GM18505 (cell line): ENCODE measurements around the gene NXPH3.

Experiments
- ATAC-seq: cut with Tn5 transposase; IDR thresholded peaks from one replicate; pipeline ENCODE4 v1.9.1; 2021; ENCODE audit not compliant: unreplicated experiment
- POLR2A ChIP-seq: IDR thresholded peaks from 4 replicates; pipeline ENCODE4 v1.6.1; 2011; ENCODE audit warnings: borderline replicate concordance; ENCODE audit not compliant: insufficient read depth, insufficient read length; ENCODE audit errors: extremely low read depth

NXPH3 gene

DNA sequence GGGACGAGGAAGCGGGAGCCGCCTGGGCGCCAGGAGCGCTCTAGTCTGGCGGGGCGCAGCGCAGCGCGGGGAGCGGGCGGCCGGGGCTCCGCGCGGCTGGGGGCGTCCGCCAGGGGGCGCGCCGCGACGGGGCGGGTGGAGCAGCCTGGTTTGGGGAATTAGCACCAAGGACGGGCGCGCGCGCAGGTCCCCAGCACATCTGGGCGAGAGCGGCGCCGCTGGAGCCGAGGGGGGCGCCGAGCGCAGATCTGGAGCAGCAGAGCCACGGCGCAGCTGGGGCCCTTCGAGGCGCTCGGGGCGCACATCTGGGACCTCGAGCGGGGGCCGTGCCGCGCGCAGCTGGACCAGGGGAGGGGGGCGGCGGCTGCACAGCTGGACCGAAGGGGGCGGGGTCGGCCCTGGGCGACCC lies at the start of gene NXPH3:
NXPH3 (plus strand) TSS at position 193 of the 409 bp plus-strand sequence. CDS start 349 bp downstream, outside the sequence.
- no peak for TF ChIP-seq POLR2A
- no peak for ATAC-seq

GRCh38 chr17:49527927-49528651 lies 47.6 kb upstream of the NXPH3 start:
- no peak for ATAC-seq
- TF ChIP-seq POLR2A, result no peak

DNA sequence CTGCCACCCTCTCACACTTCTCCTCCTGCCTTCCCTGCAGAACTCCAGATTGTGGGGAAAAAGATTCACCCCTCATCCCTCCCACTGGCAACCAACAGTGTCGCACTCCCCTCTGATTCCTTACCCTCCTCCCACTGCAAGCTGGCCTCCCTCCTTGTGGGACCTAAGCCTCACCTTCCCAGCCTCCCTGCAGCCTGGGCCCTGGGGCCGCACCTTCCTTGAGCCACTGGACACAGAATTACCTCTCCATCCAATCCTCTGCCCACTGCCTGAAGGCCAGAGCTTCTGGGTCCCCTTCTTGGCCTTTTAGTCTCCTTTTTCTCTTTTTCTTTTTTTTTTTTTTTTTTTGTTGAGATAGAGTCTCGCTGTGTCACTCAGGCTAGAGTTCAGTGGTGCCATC lies 46.7 kb upstream of the NXPH3 start:
- ATAC-seq, result no peak
- TF ChIP-seq POLR2A, result no peak

DNA sequence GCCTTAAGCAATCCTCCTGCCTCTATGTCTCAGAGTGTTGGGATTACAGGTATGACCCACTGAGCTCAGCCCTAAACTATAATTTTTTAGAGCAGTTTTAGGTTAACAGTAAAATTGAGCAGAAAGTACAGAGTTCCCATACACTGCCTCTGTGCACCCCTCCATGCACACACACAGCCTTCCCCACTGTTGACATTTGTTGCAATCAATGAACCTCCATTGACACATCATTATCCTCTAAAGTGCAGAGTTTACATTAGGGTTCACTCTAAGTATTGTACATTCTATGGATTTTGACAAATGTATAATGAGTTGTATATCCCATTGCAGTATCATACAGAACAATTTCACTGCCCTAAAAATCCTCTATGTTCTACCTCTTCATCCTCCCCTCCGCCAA lies 45.6 kb upstream of the NXPH3 start:
- no peak for TF ChIP-seq POLR2A
- no peak for ATAC-seq

- ATAC-seq, result no peak
- no peak for TF ChIP-seq POLR2A
These were observed 31.8 kb upstream of the NXPH3 start for GRCh38 chr17:49543860-49544259.

GRCh38 chr17:49545007-49545660 lies 30.5 kb upstream of the NXPH3 start:
- no peak for TF ChIP-seq POLR2A
- ATAC-seq, result no peak

- TF ChIP-seq POLR2A, result no peak
- no peak for ATAC-seq
These were observed 29.7 kb upstream of the NXPH3 start for GRCh38 chr17:49545806-49546545.

- no peak for ATAC-seq
- no peak for TF ChIP-seq POLR2A
These were observed 28.8 kb upstream of the NXPH3 start for GRCh38 chr17:49546546-49547535.

DNA sequence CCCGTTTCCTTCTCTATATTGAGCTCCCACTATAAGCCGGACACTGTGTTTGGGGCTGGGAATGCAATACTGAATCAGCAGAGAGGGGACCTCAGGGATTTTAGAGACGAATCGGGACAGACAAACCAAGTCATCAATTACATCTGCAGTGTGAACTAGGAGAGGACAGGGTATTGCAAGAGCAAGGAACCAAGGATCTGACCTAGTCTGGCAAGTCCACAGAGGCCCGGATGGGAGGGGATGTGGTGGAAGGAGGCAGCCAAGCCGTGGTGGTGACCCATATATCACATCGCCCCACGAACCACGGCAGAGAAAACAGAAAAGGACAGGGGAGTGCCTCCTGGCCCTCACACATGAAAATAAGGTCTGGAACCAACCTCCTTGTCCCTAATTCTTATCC lies 28.1 kb upstream of the NXPH3 start:
- TF ChIP-seq POLR2A, result no peak
- no peak for ATAC-seq

DNA sequence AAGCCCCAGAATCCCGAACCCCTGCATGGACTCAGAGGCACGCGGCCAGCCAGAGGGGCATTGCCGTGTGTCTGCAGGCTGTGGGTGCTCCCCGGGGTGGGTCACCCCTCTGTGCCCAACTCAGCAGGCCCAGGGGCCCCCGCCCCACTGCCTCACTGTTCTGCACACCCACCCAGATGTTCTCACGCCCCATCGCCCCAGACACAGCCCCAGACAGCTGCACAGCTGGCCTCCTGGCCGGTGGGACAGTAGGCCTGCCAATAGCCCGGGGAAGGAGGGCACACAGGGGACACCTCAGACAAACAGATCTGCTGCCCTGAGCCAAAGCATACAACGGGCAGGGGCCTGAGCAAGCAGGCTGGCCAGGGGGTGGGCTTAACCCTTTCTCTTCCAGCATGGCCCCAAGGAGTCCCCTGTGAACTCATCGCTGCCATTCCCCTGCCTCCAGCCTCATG lies 27.6 kb upstream of the NXPH3 start:
- no peak for ATAC-seq
- TF ChIP-seq POLR2A, result no peak

GRCh38 chr17:49548506-49549310 lies 27.0 kb upstream of the NXPH3 start:
- TF ChIP-seq POLR2A, result no peak
- no peak for ATAC-seq

- TF ChIP-seq POLR2A, result no peak
- no peak for ATAC-seq
These were observed 26.4 kb upstream of the NXPH3 start for GRCh38 chr17:49549311-49549605.
